HepG2 (cell line): ENCODE results near the gene PTPRCAP. TPM values are rescaled to one million over a fixed set of nuclear protein-coding genes. Genes with fewer than 3 reads are reported as not detected.

Experiments used
- BHLHE40 ChIP-seq: IDR thresholded peaks from 2 replicates; pipeline ENCODE4 v1.6.1; 2011; ENCODE audit warnings: low read length, improper control_type of control experiment
- CAMTA2 ChIP-seq: sonication (generic); formaldehyde crosslinking; IDR thresholded peaks from 2 replicates; pipeline ENCODE4 v1.4.0; 2020; ENCODE audit warnings: mild to moderate bottlenecking, missing genetic modification reagents, borderline replicate concordance
- CEBPB ChIP-seq: IDR thresholded peaks from 2 replicates; pipeline ENCODE4 v1.6.1; 2011; ENCODE audit warnings: low read depth, low read length, improper control_type of control experiment, borderline replicate concordance
- GTF2F1 ChIP-seq: fragments of 150-350 bp; IDR thresholded peaks from 2 replicates; pipeline ENCODE4 v1.6.1; 2014; ENCODE audit warnings: low read length
- HOXD1 ChIP-seq: sonication (generic); formaldehyde crosslinking; IDR thresholded peaks from 2 replicates; pipeline ENCODE4 v1.5.0; 2020; ENCODE audit warnings: missing genetic modification reagents
- JUND ChIP-seq: sonication (generic); formaldehyde crosslinking; IDR thresholded peaks from 2 replicates; pipeline ENCODE4 v1.8.0; 2022; ENCODE audit warnings: mild to moderate bottlenecking, missing genetic modification reagents
- RARA ChIP-seq: IDR thresholded peaks from 2 replicates; pipeline ENCODE4 v1.6.1; 2016; ENCODE audit warnings: missing genetic modification reagents, missing compliant biosample characterization
- SOX13 ChIP-seq, 3 experiments: fragments of 450-650 bp in 1 of 3; sonication (generic) in 1 of 3; formaldehyde crosslinking in 1 of 3; IDR thresholded peaks in 2 of 3; conservative IDR thresholded peaks in 1 of 3; 2 replicates each; pipeline versions ENCODE4 v1.5.0 to v1.6.1; 2016 to 2020; ENCODE audit warnings: antibody characterized with exemption in 1 of 3, mild to moderate bottlenecking in 1 of 3, missing compliant biosample characterization in 1 of 3, missing genetic modification reagents in 1 of 3, moderate library complexity in 1 of 3
- SOX5 ChIP-seq: IDR thresholded peaks from 2 replicates; pipeline ENCODE4 v1.6.1; 2016; ENCODE audit warnings: borderline replicate concordance
- SPEN ChIP-seq: sonication (generic); formaldehyde crosslinking; IDR thresholded peaks from 2 replicates; pipeline ENCODE4 v1.5.1; 2020; ENCODE audit warnings: low read depth, mild to moderate bottlenecking, missing genetic modification reagents
- ZNF460 ChIP-seq: sonication (generic); formaldehyde crosslinking; IDR thresholded peaks from 2 replicates; pipeline ENCODE4 v1.5.1; 2020; ENCODE audit warnings: missing genetic modification reagents, mild to moderate bottlenecking, borderline replicate concordance
- ZNF546 ChIP-seq: sonication (generic); formaldehyde crosslinking; conservative IDR thresholded peaks from 2 replicates; pipeline ENCODE4 v1.8.1; 2023; ENCODE audit warnings: mild to moderate bottlenecking, missing genetic modification reagents
- ZNF749 ChIP-seq: sonication (generic); formaldehyde crosslinking; IDR thresholded peaks from 2 replicates; pipeline ENCODE4 v1.8.0; 2022; ENCODE audit warnings: mild to moderate bottlenecking, missing genetic modification reagents, moderate library complexity, borderline replicate concordance
- polyA plus RNA-seq, 8 experiments: library from polyadenylated mRNA; depleted of rRNA in 3 of 8; stranded (reverse) in 7 of 8; unstranded in 1 of 8; fragments of >200 nt; fragmentation: Illumina TruSeq in 4 of 8; extraction: Trizol in 4 of 8; gene quantifications; 2 replicates each; pipeline versions ENCODE4 v1.2.1 to v1.2.3, GENCODE V29; 2011 to 2016; ENCODE audit warnings: low read depth in 4 of 8, missing spikeins in 1 of 8, mixed read lengths in 1 of 8; ENCODE audit not compliant: insufficient read depth in 1 of 8
- total RNA-seq, 5 experiments: library from RNA; depleted of rRNA; stranded (reverse); fragments of >200 nt; fragmentation: Illumina TruSeq; extraction: Trizol; gene quantifications; 2 replicates each; pipeline ENCODE4 v1.2.3, GENCODE V29; 2016; ENCODE audit warnings: low read depth in 1 of 5
- TF ChIP-seq, protein P1 (sequence below): sonication (generic); formaldehyde crosslinking; IDR thresholded peaks from 2 replicates; pipeline ENCODE4; 2020; ENCODE audit warnings: missing genetic modification reagents, mild to moderate bottlenecking, borderline replicate concordance
- TF ChIP-seq, protein P2 (sequence below): sonication (generic); formaldehyde crosslinking; IDR thresholded peaks from 2 replicates; pipeline ENCODE4 v1.4.0; 2020; ENCODE audit warnings: missing genetic modification reagents, borderline replicate concordance
- TF ChIP-seq, protein P3 (sequence below): sonication (generic); formaldehyde crosslinking; IDR thresholded peaks from 2 replicates; pipeline ENCODE4 v1.4.0; 2020; ENCODE audit warnings: missing genetic modification reagents
- TF ChIP-seq, protein P4 (sequence below): sonication (generic); formaldehyde crosslinking; IDR thresholded peaks from 2 replicates; pipeline ENCODE4 v1.8.0; 2022; ENCODE audit warnings: missing genetic modification reagents, mild to moderate bottlenecking, borderline replicate concordance

The PTPRCAP gene
- total and polyA plus RNA-seq, 2 of the 13 experiments (the other 11 are each of a cell fraction or from before 2014, with no cell fraction given): 0.60 to 0.70 TPM

DNA sequence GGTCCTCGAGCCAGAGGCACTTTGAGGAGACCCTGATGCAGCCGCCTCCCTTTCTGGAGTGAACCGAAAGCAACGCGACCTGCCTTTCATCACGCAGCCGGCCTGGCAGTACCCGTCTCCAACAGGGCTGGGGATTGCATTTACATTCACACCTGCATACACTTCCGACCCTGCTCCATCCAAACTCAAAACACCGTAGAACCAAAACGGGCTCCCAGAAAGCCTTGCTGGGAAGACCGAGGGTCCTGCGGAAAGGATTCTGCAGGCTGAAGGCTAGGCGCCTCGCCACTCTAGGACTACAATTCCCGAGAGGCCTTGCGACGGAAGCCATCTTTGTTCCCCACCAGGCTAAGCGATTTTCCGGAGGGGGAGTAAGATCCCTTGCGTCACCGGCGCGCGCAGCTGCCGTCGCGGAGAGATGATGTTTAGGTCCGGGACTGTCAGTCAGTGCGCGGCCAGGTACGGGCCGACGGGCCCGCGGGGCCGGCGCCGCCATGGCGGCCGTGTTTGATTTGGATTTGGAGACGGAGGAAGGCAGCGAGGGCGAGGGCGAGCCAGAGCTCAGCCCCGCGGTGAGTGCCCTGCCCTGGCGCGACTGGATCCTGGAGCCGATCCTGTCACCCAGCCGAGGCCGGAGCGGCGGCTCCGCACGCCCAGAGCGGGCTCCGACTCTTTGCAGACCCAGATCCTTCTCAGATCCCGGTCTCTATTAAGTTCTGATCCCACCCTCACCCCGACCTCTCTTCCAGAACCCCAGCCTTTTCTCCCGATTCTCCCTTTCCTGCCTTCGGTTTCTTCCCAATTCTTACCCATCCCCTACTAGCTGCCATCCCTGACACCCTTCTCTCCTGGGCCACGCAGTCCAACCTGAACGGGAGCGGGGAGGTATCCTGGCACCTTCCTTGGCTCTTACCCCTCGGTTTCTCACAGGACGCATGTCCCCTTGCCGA lies 9.2 kb downstream of the PTPRCAP start, which contains the start of gene RPS6KB2 (continued):
- TF ChIP-seq, protein P1, sequence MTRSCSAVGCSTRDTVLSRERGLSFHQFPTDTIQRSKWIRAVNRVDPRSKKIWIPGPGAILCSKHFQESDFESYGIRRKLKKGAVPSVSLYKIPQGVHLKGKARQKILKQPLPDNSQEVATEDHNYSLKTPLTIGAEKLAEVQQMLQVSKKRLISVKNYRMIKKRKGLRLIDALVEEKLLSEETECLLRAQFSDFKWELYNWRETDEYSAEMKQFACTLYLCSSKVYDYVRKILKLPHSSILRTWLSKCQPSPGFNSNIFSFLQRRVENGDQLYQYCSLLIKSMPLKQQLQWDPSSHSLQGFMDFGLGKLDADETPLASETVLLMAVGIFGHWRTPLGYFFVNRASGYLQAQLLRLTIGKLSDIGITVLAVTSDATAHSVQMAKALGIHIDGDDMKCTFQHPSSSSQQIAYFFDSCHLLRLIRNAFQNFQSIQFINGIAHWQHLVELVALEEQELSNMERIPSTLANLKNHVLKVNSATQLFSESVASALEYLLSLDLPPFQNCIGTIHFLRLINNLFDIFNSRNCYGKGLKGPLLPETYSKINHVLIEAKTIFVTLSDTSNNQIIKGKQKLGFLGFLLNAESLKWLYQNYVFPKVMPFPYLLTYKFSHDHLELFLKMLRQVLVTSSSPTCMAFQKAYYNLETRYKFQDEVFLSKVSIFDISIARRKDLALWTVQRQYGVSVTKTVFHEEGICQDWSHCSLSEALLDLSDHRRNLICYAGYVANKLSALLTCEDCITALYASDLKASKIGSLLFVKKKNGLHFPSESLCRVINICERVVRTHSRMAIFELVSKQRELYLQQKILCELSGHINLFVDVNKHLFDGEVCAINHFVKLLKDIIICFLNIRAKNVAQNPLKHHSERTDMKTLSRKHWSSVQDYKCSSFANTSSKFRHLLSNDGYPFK (CRISPR knock-in tag): peak; percentile 89; the same call in 1 of the 2 replicates
- TF ChIP-seq SPEN (CRISPR knock-in tag) (peak; percentile 95), CEBPB (peak; percentile 86), RARA (CRISPR knock-in tag) (peak; percentile 33; the same call in 1 of the 2 replicates), HOXD1 (CRISPR knock-in tag) (peak; percentile 79; the same call in 1 of the 2 replicates), GTF2F1 (no peak), ZNF749 (CRISPR knock-in tag) (peak; percentile 42; the same call in 1 of the 2 replicates), ZNF546 (peak; percentile 90), ZNF460 (CRISPR knock-in tag) (no peak), BHLHE40 (no peak), CAMTA2 (CRISPR knock-in tag) (0 out of 2 replicates have a peak, but pooled peaks have one; percentile 22), SOX13 (IDR thresholded peaks at IDR 0.05) (no peak), SOX13 (CRISPR knock-in tag; conservative IDR thresholded peaks at IDR 0.05 in 1 of 2, IDR thresholded peaks at IDR 0.05 in 1 of 2) (peak in 1 of 2 experiments; percentile 48; a peak in 2 of 4 replicates), SOX5 (peak; percentile 47; the same call in 1 of the 2 replicates), JUND (CRISPR knock-in tag) (no peak)
- TF ChIP-seq, protein P2, sequence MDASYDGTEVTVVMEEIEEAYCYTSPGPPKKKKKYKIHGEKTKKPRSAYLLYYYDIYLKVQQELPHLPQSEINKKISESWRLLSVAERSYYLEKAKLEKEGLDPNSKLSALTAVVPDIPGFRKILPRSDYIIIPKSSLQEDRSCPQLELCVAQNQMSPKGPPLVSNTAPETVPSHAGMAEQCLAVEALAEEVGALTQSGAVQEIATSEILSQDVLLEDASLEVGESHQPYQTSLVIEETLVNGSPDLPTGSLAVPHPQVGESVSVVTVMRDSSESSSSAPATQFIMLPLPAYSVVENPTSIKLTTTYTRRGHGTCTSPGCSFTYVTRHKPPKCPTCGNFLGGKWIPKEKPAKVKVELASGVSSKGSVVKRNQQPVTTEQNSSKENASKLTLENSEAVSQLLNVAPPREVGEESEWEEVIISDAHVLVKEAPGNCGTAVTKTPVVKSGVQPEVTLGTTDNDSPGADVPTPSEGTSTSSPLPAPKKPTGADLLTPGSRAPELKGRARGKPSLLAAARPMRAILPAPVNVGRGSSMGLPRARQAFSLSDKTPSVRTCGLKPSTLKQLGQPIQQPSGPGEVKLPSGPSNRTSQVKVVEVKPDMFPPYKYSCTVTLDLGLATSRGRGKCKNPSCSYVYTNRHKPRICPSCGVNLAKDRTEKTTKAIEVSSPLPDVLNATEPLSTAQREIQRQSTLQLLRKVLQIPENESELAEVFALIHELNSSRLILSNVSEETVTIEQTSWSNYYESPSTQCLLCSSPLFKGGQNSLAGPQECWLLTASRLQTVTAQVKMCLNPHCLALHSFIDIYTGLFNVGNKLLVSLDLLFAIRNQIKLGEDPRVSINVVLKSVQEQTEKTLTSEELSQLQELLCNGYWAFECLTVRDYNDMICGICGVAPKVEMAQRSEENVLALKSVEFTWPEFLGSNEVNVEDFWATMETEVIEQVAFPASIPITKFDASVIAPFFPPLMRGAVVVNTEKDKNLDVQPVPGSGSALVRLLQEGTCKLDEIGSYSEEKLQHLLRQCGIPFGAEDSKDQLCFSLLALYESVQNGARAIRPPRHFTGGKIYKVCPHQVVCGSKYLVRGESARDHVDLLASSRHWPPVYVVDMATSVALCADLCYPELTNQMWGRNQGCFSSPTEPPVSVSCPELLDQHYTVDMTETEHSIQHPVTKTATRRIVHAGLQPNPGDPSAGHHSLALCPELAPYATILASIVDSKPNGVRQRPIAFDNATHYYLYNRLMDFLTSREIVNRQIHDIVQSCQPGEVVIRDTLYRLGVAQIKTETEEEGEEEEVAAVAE (CRISPR knock-in tag): no peak
- TF ChIP-seq, protein P3, sequence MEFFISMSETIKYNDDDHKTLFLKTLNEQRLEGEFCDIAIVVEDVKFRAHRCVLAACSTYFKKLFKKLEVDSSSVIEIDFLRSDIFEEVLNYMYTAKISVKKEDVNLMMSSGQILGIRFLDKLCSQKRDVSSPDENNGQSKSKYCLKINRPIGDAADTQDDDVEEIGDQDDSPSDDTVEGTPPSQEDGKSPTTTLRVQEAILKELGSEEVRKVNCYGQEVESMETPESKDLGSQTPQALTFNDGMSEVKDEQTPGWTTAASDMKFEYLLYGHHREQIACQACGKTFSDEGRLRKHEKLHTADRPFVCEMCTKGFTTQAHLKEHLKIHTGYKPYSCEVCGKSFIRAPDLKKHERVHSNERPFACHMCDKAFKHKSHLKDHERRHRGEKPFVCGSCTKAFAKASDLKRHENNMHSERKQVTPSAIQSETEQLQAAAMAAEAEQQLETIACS (CRISPR knock-in tag): peak; percentile 59; the same call in 1 of the 2 replicates
- TF ChIP-seq, protein P4, sequence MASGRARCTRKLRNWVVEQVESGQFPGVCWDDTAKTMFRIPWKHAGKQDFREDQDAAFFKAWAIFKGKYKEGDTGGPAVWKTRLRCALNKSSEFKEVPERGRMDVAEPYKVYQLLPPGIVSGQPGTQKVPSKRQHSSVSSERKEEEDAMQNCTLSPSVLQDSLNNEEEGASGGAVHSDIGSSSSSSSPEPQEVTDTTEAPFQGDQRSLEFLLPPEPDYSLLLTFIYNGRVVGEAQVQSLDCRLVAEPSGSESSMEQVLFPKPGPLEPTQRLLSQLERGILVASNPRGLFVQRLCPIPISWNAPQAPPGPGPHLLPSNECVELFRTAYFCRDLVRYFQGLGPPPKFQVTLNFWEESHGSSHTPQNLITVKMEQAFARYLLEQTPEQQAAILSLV (CRISPR knock-in tag): peak; percentile 87; the same call in 1 of the 2 replicates
